A549 (cell line): ENCODE results near the gene ADAMTS2.

ENCODE experiments used
- CTCF ChIP-seq: fragments of >200 bp; sonication (Bioruptor Twin); formaldehyde crosslinking; IDR thresholded peaks from 3 replicates; pipeline ENCODE4 v1.5.1; 2016
- EP300 ChIP-seq, 2 experiments: fragments of >200 bp; sonication (Bioruptor Twin); formaldehyde crosslinking; IDR thresholded peaks; 2 replicates in 1 of 2; 3 replicates in 1 of 2; pipeline ENCODE4 v1.6.1; 2016 to 2017
- GATA3 ChIP-seq: IDR thresholded peaks from 2 replicates; pipeline ENCODE4 v1.6.1; 2012; ENCODE audit warnings: borderline replicate concordance
- KDM1A ChIP-seq: fragments of 200-600 bp; sonication (generic); IDR thresholded peaks from 2 replicates; pipeline ENCODE4 v1.6.1; 2016; ENCODE audit warnings: low read depth, mild to moderate bottlenecking
- MAFK ChIP-seq: fragments of 450-650 bp; IDR thresholded peaks from 2 replicates; pipeline ENCODE4 v1.6.1; 2014; ENCODE audit not compliant: partially characterized antibody
- MAX ChIP-seq: IDR thresholded peaks from 2 replicates; pipeline ENCODE4 v1.6.1; 2012
- MAZ ChIP-seq: fragments of 150-350 bp; IDR thresholded peaks from 2 replicates; pipeline ENCODE4 v1.6.1; 2014; ENCODE audit warnings: antibody characterized with exemption, low read depth, low read length, borderline replicate concordance
- POLR2A ChIP-seq: IDR thresholded peaks from 2 replicates; pipeline ENCODE4 v1.6.1; 2012; ENCODE audit warnings: mild to moderate bottlenecking, low read length
- POLR2AphosphoS2 ChIP-seq: conservative IDR thresholded peaks from 2 replicates; pipeline ENCODE4 v1.6.1; 2012; ENCODE audit warnings: low read length, improper control_type of control experiment, inconsistent platforms
- REST ChIP-seq: fragments of 200-600 bp; sonication (generic); IDR thresholded peaks from 2 replicates; pipeline ENCODE4 v1.6.1; 2016; ENCODE audit warnings: antibody characterized with exemption, mild to moderate bottlenecking, moderate library complexity
- SMC3 ChIP-seq: fragments of >200 bp; sonication (Bioruptor Twin); formaldehyde crosslinking; IDR thresholded peaks from 3 replicates; pipeline ENCODE4 v1.6.1; 2018; ENCODE audit warnings: inconsistent platforms
- SREBF2 ChIP-seq: fragments of 450-650 bp; IDR thresholded peaks from 2 replicates; pipeline ENCODE4 v1.6.1; 2014; ENCODE audit warnings: mild to moderate bottlenecking, moderate library complexity

GRCh38 chr5:179129607-179130071 is 215.6 kb downstream of the ADAMTS2 start:
- TF ChIP-seq CTCF (no peak), EP300 (IDR thresholded peaks at IDR 0.05) (no peak), MAX (no peak), GATA3 (no peak), SMC3 (no peak), POLR2AphosphoS2 (no peak), SREBF2 (no peak), POLR2A (no peak), MAFK (no peak), REST (no peak), MAZ (no peak), KDM1A (no peak)
